ENCODE data around the gene SLC9A9. TPM values are rescaled to one million over a fixed set of nuclear protein-coding genes. Genes with fewer than 3 reads are reported as not detected.

SLC9A9 gene
- total RNA-seq, 6 experiments from 2014 or later = 1.3 to 6.3 (median 3.0) TPM

DNA sequence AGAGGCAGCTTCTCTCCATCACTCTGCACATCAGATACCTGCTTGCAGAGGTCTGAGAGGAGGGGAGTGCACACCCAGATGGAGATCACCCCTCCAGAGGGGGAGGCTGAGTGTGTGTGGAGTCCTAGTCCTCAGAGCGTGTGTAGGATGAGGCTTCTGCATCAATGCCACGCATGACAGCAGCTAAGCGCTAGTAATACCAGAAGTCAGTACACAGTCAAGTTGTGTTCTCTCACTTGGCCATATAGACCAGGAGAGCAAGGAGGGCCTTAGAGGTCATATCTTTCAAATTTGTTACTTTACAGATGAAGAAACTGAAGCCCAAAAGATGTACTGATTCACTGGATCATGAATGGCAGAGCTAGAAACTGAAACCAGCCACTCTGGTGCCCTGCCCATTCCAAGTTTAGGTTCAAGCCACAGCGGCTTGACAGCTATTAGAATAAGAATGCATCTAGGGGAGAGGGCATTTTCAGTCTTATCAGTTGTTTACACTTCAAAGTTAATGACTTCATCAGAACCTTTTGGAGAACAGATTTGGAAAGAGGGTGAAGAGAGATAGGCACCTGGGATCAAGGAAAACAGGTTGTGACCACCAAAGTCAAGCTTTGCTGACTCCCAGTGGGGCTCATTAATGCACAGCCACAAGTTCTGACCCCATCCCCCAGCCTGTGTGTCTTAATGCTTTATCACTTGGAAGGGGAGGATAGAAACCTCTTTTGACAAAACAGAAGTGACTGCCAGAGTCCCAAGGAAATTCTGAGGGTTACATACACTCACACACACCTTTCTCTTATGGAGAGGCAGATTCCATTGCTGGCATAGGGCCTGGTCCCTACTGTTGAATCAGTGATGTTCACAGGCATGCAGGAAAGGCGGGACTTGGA lies 418.4 kb downstream of the SLC9A9 start:
- TF ChIP-seq, protein P1, sequence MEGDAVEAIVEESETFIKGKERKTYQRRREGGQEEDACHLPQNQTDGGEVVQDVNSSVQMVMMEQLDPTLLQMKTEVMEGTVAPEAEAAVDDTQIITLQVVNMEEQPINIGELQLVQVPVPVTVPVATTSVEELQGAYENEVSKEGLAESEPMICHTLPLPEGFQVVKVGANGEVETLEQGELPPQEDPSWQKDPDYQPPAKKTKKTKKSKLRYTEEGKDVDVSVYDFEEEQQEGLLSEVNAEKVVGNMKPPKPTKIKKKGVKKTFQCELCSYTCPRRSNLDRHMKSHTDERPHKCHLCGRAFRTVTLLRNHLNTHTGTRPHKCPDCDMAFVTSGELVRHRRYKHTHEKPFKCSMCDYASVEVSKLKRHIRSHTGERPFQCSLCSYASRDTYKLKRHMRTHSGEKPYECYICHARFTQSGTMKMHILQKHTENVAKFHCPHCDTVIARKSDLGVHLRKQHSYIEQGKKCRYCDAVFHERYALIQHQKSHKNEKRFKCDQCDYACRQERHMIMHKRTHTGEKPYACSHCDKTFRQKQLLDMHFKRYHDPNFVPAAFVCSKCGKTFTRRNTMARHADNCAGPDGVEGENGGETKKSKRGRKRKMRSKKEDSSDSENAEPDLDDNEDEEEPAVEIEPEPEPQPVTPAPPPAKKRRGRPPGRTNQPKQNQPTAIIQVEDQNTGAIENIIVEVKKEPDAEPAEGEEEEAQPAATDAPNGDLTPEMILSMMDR (IDR thresholded peaks at IDR 0.05) = no peak
- TF ChIP-seq POLR2A (IDR thresholded peaks at IDR 0.05) = no peak
- Histone ChIP-seq H3K36me3 (no peaks in the 10 kb centered on the region), H3K27me3 (no peaks in the 10 kb centered on the region), H3K4me3 (no peak overlapping the region), H3K4me1 (no peaks in the 10 kb centered on the region), H3K27ac (no peak overlapping the region), H3K9me3 (no peaks in the 10 kb centered on the region)
- WGBS (ENCODE audit: insufficient coverage, low coverage, low lambda C conversion rate, missing lambda C conversion rate) = 45% methylated on average over 2 of the region's 5 CpGs
- ATAC-seq = no peak
- no peak for DNase-seq
- intact Hi-C loops (cut with DNase I) = no loop called here

DNA sequence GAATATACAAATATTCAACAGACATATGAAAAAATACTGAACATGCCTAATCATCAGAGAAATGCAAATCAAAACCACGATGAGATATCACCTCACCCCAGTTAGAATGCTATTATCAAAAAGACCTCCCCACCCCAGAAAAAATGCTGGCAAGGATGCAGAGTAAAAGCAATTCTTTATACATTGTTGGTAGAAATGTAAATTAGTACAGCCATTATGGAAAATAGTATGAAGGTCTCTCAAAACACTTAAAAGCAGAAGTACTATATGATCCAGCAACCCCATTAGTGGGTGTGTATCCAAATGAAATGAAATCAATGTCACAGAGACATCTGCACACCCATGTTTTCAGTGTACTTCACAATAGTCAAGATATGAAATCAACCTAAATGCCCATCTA lies 420.0 kb downstream of the SLC9A9 start:
- H3K4me1 ChIP-seq = no peaks in the 10 kb centered on the region
- DNase-seq (no peak), ATAC-seq (no peak)
- H3K27me3 ChIP-seq = no peaks in the 10 kb centered on the region
- 80% methylated on average over 1 of the region's 1 CpG for WGBS (ENCODE audit: insufficient coverage, low coverage, low lambda C conversion rate, missing lambda C conversion rate)
- H3K9me3 ChIP-seq = no peaks in the 10 kb centered on the region
- intact Hi-C loops (cut with DNase I) = no loop called here
- H3K4me3 ChIP-seq = no peak overlapping the region
- H3K27ac ChIP-seq = no peak overlapping the region
- TF ChIP-seq, protein P1 (IDR thresholded peaks at IDR 0.05) = no peak
- no peak for TF ChIP-seq POLR2A (IDR thresholded peaks at IDR 0.05)
- no peaks in the 10 kb centered on the region for H3K36me3 ChIP-seq

DNA sequence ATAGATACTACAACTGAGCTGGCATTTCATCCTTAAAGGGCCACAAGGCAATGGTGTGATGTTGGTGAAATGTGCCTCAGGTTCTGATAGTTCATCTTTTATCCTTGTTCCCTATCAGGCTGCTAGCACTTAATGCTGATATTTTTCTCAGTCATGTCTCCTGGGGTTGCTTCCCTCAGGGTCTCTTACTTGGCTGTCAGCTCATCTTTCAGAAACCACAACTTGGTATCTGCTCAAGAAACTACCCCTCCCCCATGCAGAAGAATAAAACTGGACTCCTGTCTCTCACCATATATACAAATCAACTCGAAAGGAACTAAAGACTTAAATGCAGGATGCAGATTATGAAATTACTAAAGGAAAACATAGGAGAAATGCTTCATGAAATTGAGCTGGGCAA lies 420.6 kb downstream of the SLC9A9 start:
- Histone ChIP-seq H3K27me3 (no peaks in the 10 kb centered on the region), H3K4me1 (no peaks in the 10 kb centered on the region), H3K36me3 (no peaks in the 10 kb centered on the region), H3K27ac (no peak overlapping the region), H3K4me3 (no peak overlapping the region), H3K9me3 (no peaks in the 10 kb centered on the region)
- intact Hi-C loops (cut with DNase I) = no loop called here
- no peak for TF ChIP-seq POLR2A (IDR thresholded peaks at IDR 0.05)
- TF ChIP-seq, protein P1 (IDR thresholded peaks at IDR 0.05) = no peak
- 43% methylated on average over 1 of the region's 1 CpG for WGBS (ENCODE audit: insufficient coverage, low coverage, low lambda C conversion rate, missing lambda C conversion rate)
- DNase-seq (no peak), ATAC-seq (no peak)

DNA sequence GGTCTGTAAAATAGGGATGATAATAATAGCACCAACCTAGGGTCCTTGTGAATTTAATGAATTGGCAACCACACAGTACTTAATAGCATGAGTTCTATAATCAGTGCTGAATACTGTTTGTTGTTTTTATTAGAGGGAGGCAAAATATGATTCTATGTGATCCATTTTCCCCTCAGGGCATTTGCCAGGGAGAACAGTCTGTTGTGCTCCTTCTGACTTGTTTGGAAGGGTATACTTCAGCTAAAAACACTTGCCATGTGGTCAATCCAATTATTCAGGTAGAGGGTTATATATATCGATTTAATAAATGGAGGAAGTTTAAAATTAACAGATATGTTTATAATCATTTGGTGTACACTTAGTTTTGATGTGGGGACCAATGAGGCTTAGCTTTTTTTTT lies 423.4 kb downstream of the SLC9A9 start:
- no peak for ATAC-seq
- Histone ChIP-seq H3K27ac (no peak overlapping the region), H3K27me3 (no peaks in the 10 kb centered on the region), H3K9me3 (no peaks in the 10 kb centered on the region), H3K4me1 (no peaks in the 10 kb centered on the region), H3K4me3 (no peak overlapping the region), H3K36me3 (no peaks in the 10 kb centered on the region)
- 67% methylated on average over 1 of the region's 1 CpG for WGBS (ENCODE audit: insufficient coverage, low coverage, low lambda C conversion rate, missing lambda C conversion rate)
- no peak for DNase-seq
- intact Hi-C loops (cut with DNase I) = no loop called here
- no peak for TF ChIP-seq POLR2A (IDR thresholded peaks at IDR 0.05)
- TF ChIP-seq, protein P1 (IDR thresholded peaks at IDR 0.05) = no peak

Data from right lobe of liver (tissue), 6 donors.